DND-41 (cell line): Measurements from ENCODE around the gene LY86.

Experiments
- ATAC-seq: fragments of 200-7000 bp; cut with Tn5 transposase; 3 replicates; pipeline ENCODE4 v1.9.1; 2021; ENCODE audit warnings: low read depth; ENCODE audit not compliant: insufficient read depth
- DNase-seq: peaks from one replicate; pipeline ENCODE4 v3.0.0-alpha.2; 2020
- H2AFZ ChIP-seq: 2 replicates; pipeline ENCODE4 v1.6.0; 2012; ENCODE audit warnings: low read depth, low read length
- H3K27ac ChIP-seq: 2 replicates; pipeline ENCODE4 v1.5.1; 2012; ENCODE audit warnings: low read length, inconsistent platforms
- H3K27me3 ChIP-seq: fragments of 200-600 bp; sonication (generic); 2 replicates; pipeline ENCODE4 v1.6.0; 2012; ENCODE audit warnings: low read length, mild to moderate bottlenecking, inconsistent platforms; ENCODE audit not compliant: insufficient read depth, poor library complexity
- H3K36me3 ChIP-seq: 2 replicates; pipeline ENCODE4 v1.5.1; 2012; ENCODE audit warnings: low read length, inconsistent platforms; ENCODE audit not compliant: insufficient read depth
- H3K4me1 ChIP-seq: 2 replicates; pipeline ENCODE4 v1.5.1; 2012; ENCODE audit warnings: mild to moderate bottlenecking, low read length; ENCODE audit not compliant: insufficient read depth
- H3K4me2 ChIP-seq: 2 replicates; pipeline ENCODE4 v1.6.0; 2012; ENCODE audit warnings: mild to moderate bottlenecking, moderate library complexity, low read length, inconsistent platforms; ENCODE audit not compliant: insufficient read depth
- H3K4me3 ChIP-seq, 2 experiments: fragments of 200-600 bp in 1 of 2; shearing (Covaris generic) in 1 of 2; 2 replicates each; pipeline ENCODE4 v1.5.1; 2012 to 2016; ENCODE audit warnings: inconsistent platforms in 2 of 2, low read length in 2 of 2, mild to moderate bottlenecking in 2 of 2, low read depth in 1 of 2, moderate library complexity in 1 of 2
- H3K79me2 ChIP-seq: 2 replicates; pipeline ENCODE4 v1.6.0; 2012; ENCODE audit warnings: low read length, inconsistent platforms; ENCODE audit not compliant: insufficient read depth
- H3K9ac ChIP-seq: 2 replicates; pipeline ENCODE4 v1.6.0; 2012; ENCODE audit warnings: low read depth, mild to moderate bottlenecking, inconsistent platforms, low read length, moderate library complexity
- H3K9me3 ChIP-seq: 2 replicates; pipeline ENCODE4 v1.5.1; 2012; ENCODE audit warnings: low read length, moderate library complexity, mild to moderate bottlenecking, inconsistent platforms; ENCODE audit not compliant: insufficient read depth, severe bottlenecking
- H4K20me1 ChIP-seq: 2 replicates; pipeline ENCODE4 v1.6.0; 2012; ENCODE audit warnings: low read length; ENCODE audit not compliant: insufficient read depth
- EZH2 ChIP-seq: IDR thresholded peaks from 3 replicates; pipeline ENCODE4 v1.6.1; 2012; ENCODE audit warnings: borderline replicate concordance, low read depth, mild to moderate bottlenecking, moderate library complexity, low read length, inconsistent platforms; ENCODE audit not compliant: severe bottlenecking
- TF ChIP-seq, protein P1 (sequence below): IDR thresholded peaks from 2 replicates; pipeline ENCODE4 v1.5.1; 2012; ENCODE audit warnings: borderline replicate concordance, low read length, moderate library complexity, mild to moderate bottlenecking; ENCODE audit not compliant: poor library complexity, severe bottlenecking; ENCODE audit errors: extremely low read depth

Gene LY86

DNA sequence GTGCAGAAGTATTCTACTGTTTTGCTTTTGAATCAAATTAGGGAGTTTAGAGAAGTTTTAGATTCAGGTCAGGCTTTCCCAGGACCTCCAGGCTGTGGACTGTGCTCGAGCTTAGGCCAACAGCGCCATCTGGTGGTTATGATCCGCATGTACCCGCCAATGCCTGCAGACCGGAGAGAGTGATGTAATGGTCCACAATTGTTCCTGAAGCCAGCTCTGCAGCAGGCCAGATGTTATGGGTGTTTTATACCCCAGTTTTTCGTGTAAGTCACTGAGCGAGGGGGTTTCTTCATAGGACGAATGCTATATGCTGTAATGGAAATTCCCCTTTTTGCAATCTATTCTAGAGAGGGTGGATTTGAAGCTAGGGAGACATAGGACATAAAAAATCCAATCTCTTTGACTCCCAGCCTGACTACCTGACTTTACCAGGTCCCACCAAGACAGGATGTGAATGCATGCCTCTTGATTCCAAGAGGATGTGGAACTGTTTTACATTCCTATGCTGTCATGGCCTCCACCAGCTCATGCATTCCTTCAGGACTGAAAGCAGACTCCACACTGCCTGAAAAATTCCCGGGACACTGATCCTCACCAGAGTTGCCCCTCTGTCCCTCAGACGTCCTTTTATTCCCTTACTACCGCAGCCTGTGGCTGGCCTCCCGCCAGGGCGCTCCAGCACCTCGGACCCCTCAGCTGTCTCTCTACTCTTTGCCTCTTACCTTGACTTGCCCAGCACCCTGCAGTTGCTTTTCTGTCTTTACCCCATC lies 41.2 kb upstream of the LY86 start:
- H3K27ac ChIP-seq, result no peak overlapping the region
- TF ChIP-seq EZH2, result no peak
- TF ChIP-seq, protein P1, sequence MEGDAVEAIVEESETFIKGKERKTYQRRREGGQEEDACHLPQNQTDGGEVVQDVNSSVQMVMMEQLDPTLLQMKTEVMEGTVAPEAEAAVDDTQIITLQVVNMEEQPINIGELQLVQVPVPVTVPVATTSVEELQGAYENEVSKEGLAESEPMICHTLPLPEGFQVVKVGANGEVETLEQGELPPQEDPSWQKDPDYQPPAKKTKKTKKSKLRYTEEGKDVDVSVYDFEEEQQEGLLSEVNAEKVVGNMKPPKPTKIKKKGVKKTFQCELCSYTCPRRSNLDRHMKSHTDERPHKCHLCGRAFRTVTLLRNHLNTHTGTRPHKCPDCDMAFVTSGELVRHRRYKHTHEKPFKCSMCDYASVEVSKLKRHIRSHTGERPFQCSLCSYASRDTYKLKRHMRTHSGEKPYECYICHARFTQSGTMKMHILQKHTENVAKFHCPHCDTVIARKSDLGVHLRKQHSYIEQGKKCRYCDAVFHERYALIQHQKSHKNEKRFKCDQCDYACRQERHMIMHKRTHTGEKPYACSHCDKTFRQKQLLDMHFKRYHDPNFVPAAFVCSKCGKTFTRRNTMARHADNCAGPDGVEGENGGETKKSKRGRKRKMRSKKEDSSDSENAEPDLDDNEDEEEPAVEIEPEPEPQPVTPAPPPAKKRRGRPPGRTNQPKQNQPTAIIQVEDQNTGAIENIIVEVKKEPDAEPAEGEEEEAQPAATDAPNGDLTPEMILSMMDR, result peak; percentile 100
- no peak overlapping the region for H3K4me2 ChIP-seq
- no peak overlapping the region for H3K9ac ChIP-seq
- H3K4me3 ChIP-seq, result no peak overlapping the region
- no peaks in the 10 kb centered on the region for H3K36me3 ChIP-seq
- no peak overlapping the region for H2AFZ ChIP-seq
- H3K4me1 ChIP-seq, result no peaks in the 10 kb centered on the region
- H3K27me3 ChIP-seq, result peaks cover 4% of the 10 kb centered on the region
- no peaks in the 10 kb centered on the region for H3K9me3 ChIP-seq
- no peaks in the 10 kb centered on the region for H4K20me1 ChIP-seq
- DNase-seq, result peak; percentile 76
- peak; percentile 99 for ATAC-seq
- no peaks in the 10 kb centered on the region for H3K79me2 ChIP-seq

DNA sequence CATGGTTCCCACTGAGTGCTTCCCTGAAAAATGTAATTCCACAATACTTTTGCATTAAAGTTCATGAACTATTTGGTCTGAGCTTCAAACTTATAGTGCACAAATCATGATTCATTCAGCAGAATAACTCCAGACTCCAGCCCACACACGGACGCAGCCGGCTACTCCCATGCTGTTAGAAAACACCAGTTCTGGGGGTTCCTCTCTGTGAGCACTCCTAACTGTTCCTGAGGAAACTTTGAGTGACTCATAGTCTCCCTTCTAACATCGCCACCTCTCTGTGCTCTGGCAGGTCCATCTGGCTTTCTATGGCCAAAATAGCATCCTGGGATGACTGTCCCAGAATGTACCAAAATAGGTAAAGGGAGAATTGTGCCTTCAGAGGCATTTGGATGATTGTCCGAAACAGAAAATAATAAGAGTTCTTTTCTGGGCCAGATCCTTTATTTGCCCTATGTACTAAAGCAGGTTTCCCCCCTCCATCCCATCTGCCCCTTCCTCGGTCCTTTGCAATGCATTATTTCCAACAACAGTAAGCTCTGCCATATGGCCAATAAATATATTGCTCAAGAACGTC lies 32.3 kb upstream of the LY86 start:
- Histone ChIP-seq H3K4me2 (no peak overlapping the region), H3K4me3 (no peak overlapping the region), H3K79me2 (no peaks in the 10 kb centered on the region), H3K4me1 (no peaks in the 10 kb centered on the region; the same call in 1 of the 2 replicates), H3K27me3 (no peaks in the 10 kb centered on the region), H4K20me1 (no peaks in the 10 kb centered on the region), H3K36me3 (no peaks in the 10 kb centered on the region), H3K9ac (no peak overlapping the region), H3K9me3 (no peaks in the 10 kb centered on the region), H3K27ac (no peak overlapping the region), H2AFZ (no peak overlapping the region)
- ATAC-seq (0 out of 3 replicates have a peak, but pooled peaks have one; percentile 12), DNase-seq (no peak)
- TF ChIP-seq, protein P1, result no peak
- no peak for TF ChIP-seq EZH2

DNA sequence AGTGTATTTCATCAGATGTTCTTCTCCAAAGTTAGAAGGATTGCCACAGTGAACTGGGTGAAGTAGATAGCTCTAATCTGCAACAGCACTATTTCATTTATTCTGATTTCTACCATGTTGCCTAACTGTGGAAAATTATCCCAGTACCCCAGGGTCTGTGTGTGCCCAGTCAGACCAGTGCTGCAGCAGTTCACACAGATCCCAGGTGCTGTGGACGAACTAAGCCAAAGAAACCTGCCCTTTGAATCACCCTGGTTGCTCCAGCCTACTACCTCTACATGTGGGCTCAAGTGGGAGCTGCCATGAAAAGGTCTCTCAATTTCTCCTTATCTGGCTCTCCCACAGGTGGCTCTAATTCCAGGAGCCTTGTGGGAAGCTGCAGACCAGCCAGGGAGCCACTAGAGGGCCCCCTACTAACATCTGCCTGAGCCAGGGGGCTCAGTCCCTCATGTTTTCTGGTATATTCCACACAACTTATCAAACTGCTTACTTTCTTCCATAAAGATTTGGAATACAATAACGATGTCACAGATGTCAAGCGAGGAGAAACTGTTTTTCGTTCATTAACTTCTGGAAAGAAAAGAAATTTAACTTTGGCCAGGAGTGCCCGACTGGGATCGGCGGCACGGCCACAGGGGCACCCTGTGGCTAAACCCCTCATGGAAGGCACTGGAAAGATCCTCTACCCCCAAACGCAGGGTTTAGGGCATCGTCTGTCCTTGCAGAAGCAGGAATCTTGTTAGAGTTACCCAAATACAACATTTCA lies 31.6 kb upstream of the LY86 start:
- H2AFZ ChIP-seq, result no peak overlapping the region
- no peaks in the 10 kb centered on the region for H4K20me1 ChIP-seq
- H3K4me3 ChIP-seq, result no peak overlapping the region
- no peaks in the 10 kb centered on the region for H3K27me3 ChIP-seq
- H3K9ac ChIP-seq, result no peak overlapping the region
- peak; percentile 63 for DNase-seq
- TF ChIP-seq, protein P1, result peak; percentile 88
- TF ChIP-seq EZH2, result no peak
- peak; percentile 89 for ATAC-seq
- no peaks in the 10 kb centered on the region for H3K79me2 ChIP-seq
- H3K4me1 ChIP-seq, result no peaks in the 10 kb centered on the region; the same call in 1 of the 2 replicates
- H3K9me3 ChIP-seq, result no peaks in the 10 kb centered on the region
- H3K36me3 ChIP-seq, result no peaks in the 10 kb centered on the region
- H3K27ac ChIP-seq, result no peak overlapping the region
- no peak overlapping the region for H3K4me2 ChIP-seq
